HFFc6 (cell line): Measurements from ENCODE around the gene CLDN5. TPM values are rescaled to one million over a fixed set of nuclear protein-coding genes. Genes with fewer than 3 reads are reported as not detected.

Source experiments
- DNase-seq: peaks from one replicate; pipeline ENCODE4 v3.0.0-alpha.2; 2018
- H3K27ac Mint-ChIP-seq: 2 replicates; pipeline ENCODE4 v1.8.0; 2020; ENCODE audit warnings: mild to moderate bottlenecking, mixed read lengths
- H3K27me3 Mint-ChIP-seq: 2 replicates; pipeline ENCODE4 v1.8.0; 2021; ENCODE audit warnings: mild to moderate bottlenecking, moderate library complexity, mixed read lengths; ENCODE audit not compliant: insufficient read depth
- H3K36me3 Mint-ChIP-seq: 2 replicates; pipeline ENCODE4 v1.8.0; 2021; ENCODE audit warnings: low read depth, mixed read lengths
- H3K4me1 Mint-ChIP-seq: 2 replicates; pipeline ENCODE4 v1.8.0; 2020; ENCODE audit warnings: low read depth, mixed read lengths
- H3K4me3 Mint-ChIP-seq: 2 replicates; pipeline ENCODE4 v1.8.0; 2020; ENCODE audit warnings: mild to moderate bottlenecking, moderate library complexity, mixed read lengths
- H3K9me3 Mint-ChIP-seq: 2 replicates; pipeline ENCODE4 v1.8.0; 2020; ENCODE audit warnings: mild to moderate bottlenecking, mixed read lengths
- total RNA-seq, 6 experiments: library from RNA; stranded (reverse); fragmentation: NEBNext Ultra II Directional; extraction: Animal tissue kit (Norgen Biotek cat#: 25700); gene quantifications; 2 replicates in 1 of 6; 3 replicates in 5 of 6; pipeline ENCODE4 v1.2.3, GENCODE V29; 2021
- TF ChIP-seq, protein P1 (sequence below): fragments of 200-600 bp; sonication (generic); IDR thresholded peaks from 2 replicates; pipeline ENCODE4 v1.5.0; 2021; ENCODE audit warnings: antibody characterized with exemption, mild to moderate bottlenecking

CLDN5 gene
- total RNA-seq, 6 experiments from 2014 or later = 0.16 TPM; not detected in 5

DNA sequence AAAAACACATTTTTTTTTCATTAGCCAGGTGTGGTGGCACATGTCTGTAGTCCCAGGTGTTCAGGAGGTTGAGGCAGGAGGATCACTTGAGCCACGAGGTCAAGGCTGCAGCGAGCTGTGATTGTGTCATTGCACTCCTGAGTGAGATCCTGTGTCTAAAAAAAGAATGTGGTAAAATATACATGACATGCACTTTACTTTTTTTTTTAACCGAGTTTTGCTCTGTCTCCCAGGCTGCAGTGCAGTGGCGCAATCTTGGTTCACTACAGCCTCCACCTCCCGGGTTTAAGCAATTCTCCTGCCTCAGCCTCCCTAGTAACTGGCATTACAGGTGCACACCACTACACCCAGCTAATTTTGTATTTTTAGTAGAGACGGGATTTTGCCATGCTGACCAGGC lies 22.5 kb upstream of the CLDN5 start:
- Mint-ChIP-seq H3K27me3 (peaks cover 48% of the 10 kb centered on the region), H3K36me3 (no peaks in the 10 kb centered on the region), H3K4me3 (no peak overlapping the region), H3K4me1 (no peaks in the 10 kb centered on the region), H3K9me3 (no peaks in the 10 kb centered on the region), H3K27ac (no peak overlapping the region)
- DNase-seq = no peak
- TF ChIP-seq, protein P1, sequence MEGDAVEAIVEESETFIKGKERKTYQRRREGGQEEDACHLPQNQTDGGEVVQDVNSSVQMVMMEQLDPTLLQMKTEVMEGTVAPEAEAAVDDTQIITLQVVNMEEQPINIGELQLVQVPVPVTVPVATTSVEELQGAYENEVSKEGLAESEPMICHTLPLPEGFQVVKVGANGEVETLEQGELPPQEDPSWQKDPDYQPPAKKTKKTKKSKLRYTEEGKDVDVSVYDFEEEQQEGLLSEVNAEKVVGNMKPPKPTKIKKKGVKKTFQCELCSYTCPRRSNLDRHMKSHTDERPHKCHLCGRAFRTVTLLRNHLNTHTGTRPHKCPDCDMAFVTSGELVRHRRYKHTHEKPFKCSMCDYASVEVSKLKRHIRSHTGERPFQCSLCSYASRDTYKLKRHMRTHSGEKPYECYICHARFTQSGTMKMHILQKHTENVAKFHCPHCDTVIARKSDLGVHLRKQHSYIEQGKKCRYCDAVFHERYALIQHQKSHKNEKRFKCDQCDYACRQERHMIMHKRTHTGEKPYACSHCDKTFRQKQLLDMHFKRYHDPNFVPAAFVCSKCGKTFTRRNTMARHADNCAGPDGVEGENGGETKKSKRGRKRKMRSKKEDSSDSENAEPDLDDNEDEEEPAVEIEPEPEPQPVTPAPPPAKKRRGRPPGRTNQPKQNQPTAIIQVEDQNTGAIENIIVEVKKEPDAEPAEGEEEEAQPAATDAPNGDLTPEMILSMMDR = no peak

DNA sequence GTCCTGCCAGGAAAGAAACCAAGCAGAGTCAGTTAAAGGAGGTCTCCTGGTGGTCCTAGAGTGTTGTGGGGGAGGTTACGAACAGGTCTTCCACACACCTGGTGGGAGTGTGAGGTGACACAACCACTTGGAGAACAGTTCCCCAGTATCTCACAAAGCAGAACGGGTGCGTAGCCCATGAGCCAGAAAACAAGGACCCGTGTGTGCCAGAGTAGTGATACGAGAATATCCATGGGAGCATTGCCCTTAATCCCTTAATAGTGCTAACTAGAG lies 21.7 kb upstream of the CLDN5 start:
- Mint-ChIP-seq H3K27ac (no peak overlapping the region), H3K36me3 (no peaks in the 10 kb centered on the region), H3K4me3 (no peak overlapping the region), H3K9me3 (no peaks in the 10 kb centered on the region), H3K27me3 (peaks cover 45% of the 10 kb centered on the region), H3K4me1 (no peaks in the 10 kb centered on the region)
- no peak for DNase-seq
- TF ChIP-seq, protein P1 = no peak

DNA sequence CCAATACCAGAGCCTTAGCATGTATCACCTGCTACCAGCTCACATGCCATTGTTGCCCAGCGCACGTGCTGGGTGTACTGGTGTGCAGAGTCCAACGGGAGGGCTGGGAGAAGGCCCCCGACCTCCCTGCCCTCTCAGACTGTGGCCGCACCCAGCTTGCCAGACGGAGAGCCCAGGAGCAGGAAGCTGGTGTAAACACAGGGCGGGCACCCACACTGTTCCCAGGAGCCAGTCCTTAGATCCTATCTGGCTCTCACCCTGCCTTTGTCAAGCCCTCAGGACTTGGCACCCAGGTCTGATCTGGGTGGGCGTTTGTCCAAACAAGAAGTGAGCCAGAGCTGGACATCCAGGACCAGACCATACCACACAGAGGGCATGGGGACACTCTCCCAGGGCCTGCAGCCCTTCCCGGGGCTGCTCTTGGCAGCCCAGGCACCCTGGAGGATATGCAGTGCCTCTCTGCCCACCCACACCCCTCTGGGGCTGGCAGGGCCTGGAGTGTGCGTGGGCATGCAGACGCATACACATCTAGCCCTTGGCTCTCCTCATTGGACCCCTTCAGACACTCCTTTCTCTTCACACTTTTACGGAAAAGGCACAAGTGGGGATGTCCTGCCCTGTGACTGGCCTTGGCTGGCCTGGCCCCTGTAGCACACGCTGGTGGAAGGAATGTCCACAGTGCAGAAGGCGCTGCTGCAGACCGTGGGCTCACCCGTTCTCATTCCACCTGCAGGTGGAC lies 19.9 kb upstream of the CLDN5 start:
- DNase-seq = no peak
- TF ChIP-seq, protein P1 = no peak
- no peak overlapping the region for H3K27ac Mint-ChIP-seq
- H3K27me3 Mint-ChIP-seq = peaks cover 45% of the 10 kb centered on the region
- H3K4me1 Mint-ChIP-seq = no peaks in the 10 kb centered on the region
- no peak overlapping the region for H3K4me3 Mint-ChIP-seq
- no peaks in the 10 kb centered on the region for H3K36me3 Mint-ChIP-seq
- no peaks in the 10 kb centered on the region for H3K9me3 Mint-ChIP-seq

DNA sequence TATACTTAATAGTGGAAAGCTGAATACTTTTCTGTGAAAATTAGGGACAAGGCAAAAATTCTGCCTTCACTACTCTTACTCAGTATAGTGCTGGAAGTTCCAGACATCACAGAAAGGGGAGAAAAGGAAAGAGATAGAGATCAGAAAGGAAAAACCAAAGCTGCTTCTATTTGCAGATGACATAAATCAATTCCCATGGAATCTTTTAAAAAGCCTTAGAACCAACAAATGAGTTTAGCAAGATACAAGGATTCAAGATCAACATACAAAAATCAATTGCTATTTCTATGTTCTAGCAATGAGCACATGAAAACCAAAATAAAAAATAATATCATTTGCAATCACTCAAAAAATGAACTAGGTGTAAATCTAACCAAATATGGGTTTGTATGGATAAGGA lies 16.2 kb upstream of the CLDN5 start:
- Mint-ChIP-seq H3K27me3 (peaks cover 28% of the 10 kb centered on the region), H3K4me3 (no peak overlapping the region)
- TF ChIP-seq, protein P1 = no peak

DNA sequence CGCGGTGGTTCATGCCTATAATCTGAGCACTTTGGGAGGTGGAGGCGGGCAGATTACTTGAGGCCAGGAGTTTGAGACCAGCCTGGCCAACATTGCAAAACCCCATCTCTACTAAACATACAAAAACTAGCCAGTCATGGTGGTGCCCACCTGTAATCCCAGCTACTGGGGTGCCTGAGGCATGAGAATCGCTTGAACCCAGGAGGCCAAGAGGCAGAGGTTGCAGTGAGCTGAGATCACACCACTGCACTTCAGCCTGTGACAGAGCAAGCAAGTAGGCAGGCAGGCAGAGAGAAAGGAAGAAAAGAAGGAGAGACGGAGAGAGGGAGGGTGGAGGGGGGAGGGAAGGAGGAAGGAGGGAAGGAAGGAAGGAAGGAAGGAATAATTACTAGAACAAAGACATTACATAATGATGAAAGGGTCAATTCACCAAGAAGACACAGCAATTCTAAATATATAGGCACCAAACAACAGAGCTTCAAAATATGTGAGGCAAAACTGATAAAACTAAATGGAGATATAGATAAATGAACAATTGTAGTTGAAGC lies 13.8 kb upstream of the CLDN5 start:
- Mint-ChIP-seq H3K36me3 (no peaks in the 10 kb centered on the region), H3K27ac (no peak overlapping the region), H3K4me1 (no peaks in the 10 kb centered on the region), H3K4me3 (no peak overlapping the region), H3K27me3 (peaks cover 15% of the 10 kb centered on the region; the same call in 1 of the 2 replicates), H3K9me3 (no peaks in the 10 kb centered on the region)
- no peak for DNase-seq
- TF ChIP-seq, protein P1 = no peak

More for the DNA sequence above, 16.2 kb upstream of the CLDN5 start:
- no peaks in the 10 kb centered on the region for H3K4me1 Mint-ChIP-seq
- no peaks in the 10 kb centered on the region for H3K36me3 Mint-ChIP-seq
- DNase-seq = no peak
- H3K9me3 Mint-ChIP-seq = no peaks in the 10 kb centered on the region
- no peak overlapping the region for H3K27ac Mint-ChIP-seq
